Myocyte (in vitro differentiated cells): ENCODE results near the gene GOLIM4. TPM values are rescaled to one million over a fixed set of nuclear protein-coding genes. Genes with fewer than 3 reads are reported as not detected.
"Not testable (repeated sequence)": the region's sequence is repeated elsewhere in the genome, so short reads cannot be mapped to it uniquely, and the experiment has no call there.

Experiments used
- DNase-seq: peaks from one replicate; pipeline ENCODE4 v3.0.0-alpha.2; 2012; ENCODE audit warnings: low read depth
- total RNA-seq: library from RNA; depleted of rRNA; stranded (reverse); fragments of >200 nt; gene quantifications from 2 replicates; pipeline ENCODE4 v1.2.3, GENCODE V29; 2014

Gene GOLIM4
- total RNA-seq, 1 donor from 2014 or later: 95.3 TPM

- DNase-seq: no peak
Observed at GRCh38 chr3:168048414-168049330, 47.1 kb downstream of the GOLIM4 start.

GRCh38 chr3:168047936-168048335 is 47.8 kb downstream of the GOLIM4 start:
- no peak for DNase-seq

GRCh38 chr3:168047190-168047795 is 48.4 kb downstream of the GOLIM4 start:
- DNase-seq: peak; percentile 83

DNA sequence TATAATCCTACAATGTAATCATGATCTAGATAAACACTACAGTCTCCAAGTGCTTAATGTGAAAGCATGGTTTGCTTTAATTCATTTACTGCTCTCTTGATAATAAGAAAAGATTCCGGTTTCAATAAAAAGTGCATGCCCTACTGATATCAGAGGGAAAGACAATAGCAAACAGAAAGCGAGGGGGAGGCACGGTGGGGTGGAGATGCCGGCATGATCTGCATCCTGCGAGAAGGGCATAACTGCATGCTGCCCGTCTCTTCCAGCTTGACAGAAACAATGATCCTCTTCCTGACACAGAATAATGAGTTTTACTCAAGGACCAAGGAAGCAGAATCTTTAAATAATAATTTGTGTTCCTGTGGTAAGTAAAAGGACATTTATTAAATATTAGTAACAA is 51.7 kb downstream of the GOLIM4 start:
- no peak for DNase-seq

GRCh38 chr3:168040607-168041208 is 55.0 kb downstream of the GOLIM4 start:
- DNase-seq: peak; percentile 73

DNA sequence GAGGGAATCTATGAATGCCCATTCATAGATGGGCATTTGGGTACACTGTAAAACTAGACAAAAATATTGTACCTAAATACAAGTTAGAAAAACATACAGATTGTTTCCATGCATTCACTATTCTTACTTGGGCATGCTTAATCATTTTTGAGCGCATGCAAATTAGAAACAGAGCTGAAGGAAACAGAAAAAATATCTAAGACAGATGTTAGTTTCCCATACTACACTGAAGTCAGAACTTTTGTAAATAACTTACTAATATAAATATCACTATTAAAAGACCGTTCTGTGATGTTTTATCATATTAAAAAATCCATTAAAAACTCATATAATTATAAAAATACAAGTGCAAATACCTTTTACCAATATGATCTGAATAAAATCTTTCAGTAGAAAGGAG is 58.7 kb downstream of the GOLIM4 start:
- no peak for DNase-seq

- DNase-seq: no peak
Observed at GRCh38 chr3:168036619-168037018, 59.1 kb downstream of the GOLIM4 start.

- peak; percentile 93 for DNase-seq
Observed at GRCh38 chr3:168034152-168034928, 61.4 kb downstream of the GOLIM4 start.

DNA sequence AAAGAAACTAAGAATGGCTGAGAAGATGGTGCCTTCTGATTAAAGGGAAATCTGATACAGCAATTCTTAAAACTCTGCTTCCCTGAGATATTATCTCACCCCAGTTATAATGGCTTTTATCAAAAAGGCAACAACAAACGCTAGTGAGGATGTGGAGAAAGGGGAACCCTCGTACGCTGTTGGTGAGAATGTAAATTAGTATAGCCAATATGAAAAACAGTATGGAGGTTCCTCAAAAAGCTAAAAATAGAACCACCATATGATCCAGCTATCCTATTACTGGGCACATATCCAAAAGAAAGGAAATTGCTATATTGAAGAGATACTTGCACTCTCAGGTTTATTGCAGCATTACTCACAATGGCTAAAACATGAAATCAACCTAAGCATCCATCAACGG is 65.1 kb downstream of the GOLIM4 start:
- DNase-seq: no peak

GRCh38 chr3:168029705-168030104 is 66.0 kb downstream of the GOLIM4 start:
- DNase-seq: peak; percentile 50

GRCh38 chr3:168028086-168028485 is 67.6 kb downstream of the GOLIM4 start:
- no peak for DNase-seq

DNA sequence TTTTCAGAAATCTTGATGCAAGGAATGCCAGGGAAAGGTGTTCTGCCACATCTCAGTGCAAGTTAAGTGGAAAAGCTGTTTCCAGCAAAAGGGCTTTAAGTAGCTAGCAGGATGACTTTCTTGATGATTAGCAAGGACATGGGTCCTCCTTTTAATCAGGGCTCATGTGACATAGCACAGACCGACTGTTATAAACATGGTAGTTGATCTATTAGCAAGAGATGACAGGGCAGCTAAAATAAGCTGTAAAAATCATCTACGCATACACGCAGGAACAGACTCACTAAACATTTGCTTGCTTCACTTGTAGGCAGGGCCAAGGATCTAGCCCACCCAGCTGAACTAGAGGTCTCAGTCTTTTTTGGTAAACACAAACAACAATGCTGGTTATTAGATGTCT is 69.0 kb downstream of the GOLIM4 start:
- no peak for DNase-seq

- peak; percentile 29 for DNase-seq
Observed at GRCh38 chr3:168025076-168025475, 70.6 kb downstream of the GOLIM4 start.

- peak; percentile 94 for DNase-seq
Observed at GRCh38 chr3:168024537-168024941, 71.2 kb downstream of the GOLIM4 start.

GRCh38 chr3:168021737-168022450 is 73.8 kb downstream of the GOLIM4 start:
- peak; percentile 67 for DNase-seq

DNA sequence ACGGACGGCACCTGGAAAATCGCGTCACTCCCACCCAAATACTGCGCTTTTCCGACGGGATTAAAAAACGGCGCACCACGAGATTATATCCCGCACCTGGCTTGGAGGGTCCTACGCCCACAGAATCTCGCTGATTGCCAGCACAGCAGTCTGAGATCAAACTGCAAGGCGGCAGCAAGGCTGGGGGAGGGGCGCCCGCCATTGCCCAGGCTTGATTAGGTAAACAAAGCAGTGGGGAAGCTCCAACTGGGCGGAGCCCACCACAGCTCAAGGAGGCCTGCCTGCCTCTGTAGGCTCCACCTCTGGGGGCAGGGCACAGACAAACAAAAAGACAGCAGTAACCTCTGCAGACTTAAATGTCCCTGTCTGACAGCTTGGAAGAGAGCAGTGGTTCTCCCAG is 84.4 kb downstream of the GOLIM4 start:
- DNase-seq: not testable (repeated sequence)

- DNase-seq: no peak
Observed at GRCh38 chr3:168006584-168006983, 89.1 kb downstream of the GOLIM4 start.

DNA sequence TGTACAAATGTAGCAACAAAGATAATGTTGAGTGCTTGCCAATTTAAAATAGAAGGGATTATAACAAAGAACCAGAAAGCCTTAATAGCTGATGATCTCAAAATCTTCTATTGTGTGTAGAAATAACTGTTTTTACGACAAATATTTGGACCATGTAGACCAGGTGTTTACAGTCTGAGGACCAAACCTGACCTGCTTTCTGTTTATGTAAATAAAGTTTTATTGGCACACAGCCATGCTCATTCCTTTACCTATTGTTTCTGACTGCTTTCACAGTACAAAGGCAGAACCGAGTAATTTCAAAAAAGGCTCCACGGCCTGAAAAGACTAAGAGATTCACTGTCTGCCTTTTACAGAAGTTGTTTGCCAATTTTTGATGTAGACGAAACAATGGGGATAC is 91.8 kb downstream of the GOLIM4 start:
- no peak for DNase-seq

GRCh38 chr3:168002786-168003368 is 92.8 kb downstream of the GOLIM4 start:
- DNase-seq: peak; percentile 34

- peak; percentile 73 for DNase-seq
Observed at GRCh38 chr3:168001244-168001643, 94.5 kb downstream of the GOLIM4 start.
